Dermis microvascular lymphatic vessel endothelial cell (primary cell): Measurements from ENCODE around the gene MT1X. TPM values are rescaled to one million over a fixed set of nuclear protein-coding genes. Genes with fewer than 3 reads are reported as not detected.

Experiments used
- DNase-seq, 2 donors: peaks; one replicate each; pipeline versions ENCODE4 v3.0.0 to v3.0.0-alpha.2; 2010; ENCODE audit warnings: low read depth in 2 of 2
- total RNA-seq: library from RNA; depleted of rRNA; stranded (reverse); fragments of >200 nt; gene quantifications from 2 replicates; pipeline ENCODE4 v1.2.1, GENCODE V29; 2014

MT1X gene
- total RNA-seq, 1 donor from 2014 or later, result 15.0 TPM

DNA sequence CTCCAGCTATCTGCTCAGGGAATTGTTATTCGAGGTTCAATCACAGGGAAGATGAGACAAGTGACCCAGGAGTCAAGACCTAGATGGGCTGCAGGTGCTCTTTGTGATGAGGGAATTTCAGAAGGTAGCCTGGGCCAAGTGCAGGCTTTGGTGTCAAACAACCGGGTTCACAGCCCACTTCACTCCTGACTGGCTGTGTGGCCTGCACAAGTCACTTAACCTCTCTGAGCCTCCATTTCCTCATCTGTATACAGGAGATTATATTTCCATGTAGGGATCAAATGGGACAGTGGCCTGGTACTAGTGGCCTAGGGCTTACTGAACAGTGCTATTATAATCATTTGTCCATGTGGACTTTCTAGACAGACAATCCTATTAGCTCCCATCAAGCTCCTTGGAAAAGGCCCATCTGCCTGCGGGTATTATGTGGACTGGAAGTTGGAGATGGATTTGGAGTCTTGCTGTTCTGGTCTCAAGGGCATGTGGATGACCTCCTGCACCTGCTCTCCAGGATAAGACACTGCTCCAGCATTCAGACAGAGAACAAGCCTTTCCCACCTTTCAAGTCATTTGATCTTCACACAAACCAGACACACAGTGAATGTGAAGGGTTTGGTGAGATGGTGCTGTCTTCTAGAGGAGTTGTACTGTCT, 3.1 kb upstream of the MT1X start:
- DNase-seq, result no peak

DNA sequence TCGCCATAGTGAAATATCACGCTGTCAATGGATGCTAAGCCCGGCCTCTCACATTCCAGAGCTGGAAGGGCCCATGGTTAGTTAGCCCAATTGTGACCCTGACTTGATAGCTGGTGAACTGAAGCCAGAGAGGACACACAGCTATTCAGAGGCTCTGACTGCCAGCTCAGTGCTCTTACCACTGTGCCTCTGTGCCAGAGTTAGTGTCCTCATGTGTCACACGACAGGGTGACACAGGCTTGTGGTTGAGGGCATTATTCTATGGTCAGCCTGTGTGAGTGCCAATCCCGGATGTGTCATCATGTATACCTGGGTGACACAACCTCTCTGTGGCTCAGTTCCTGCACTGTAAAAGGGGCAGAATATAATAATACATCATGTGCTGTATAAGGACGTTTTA, 2.5 kb upstream of the MT1X start:
- DNase-seq, result no peak

DNA sequence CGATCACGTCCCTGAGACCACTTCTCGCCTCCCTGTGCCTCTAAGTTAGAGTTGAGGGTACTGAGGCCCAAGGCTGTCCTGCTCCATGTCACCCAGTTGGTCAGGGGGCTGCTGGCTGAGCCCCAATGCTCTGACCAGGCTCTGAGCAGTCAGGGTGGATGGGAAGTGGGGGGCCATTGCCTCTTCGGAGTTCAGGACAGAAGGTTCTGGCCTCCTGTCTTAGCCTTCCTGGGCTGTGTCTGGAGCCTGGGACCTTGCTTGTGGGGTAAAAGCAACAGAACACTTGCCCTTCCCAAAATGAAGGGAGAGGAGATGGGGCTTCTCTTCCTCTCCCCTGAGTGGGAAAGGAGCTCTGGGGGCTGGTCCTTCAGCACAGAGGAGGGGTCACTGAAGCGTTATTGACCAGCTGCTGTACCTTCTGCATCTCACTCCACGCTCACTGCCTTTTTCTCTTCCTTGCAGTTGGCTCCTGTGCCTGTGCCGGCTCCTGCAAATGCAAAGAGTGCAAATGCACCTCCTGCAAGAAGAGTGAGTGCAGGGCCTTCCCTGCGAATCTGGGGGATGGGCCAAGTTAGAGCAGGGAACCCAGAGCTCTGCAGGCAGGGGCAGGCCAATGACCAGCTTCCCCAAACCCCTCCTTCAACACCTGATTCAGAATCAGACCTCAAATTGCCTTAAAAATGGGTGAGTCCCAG, 580 bp downstream of the MT1X start:
- no peak for DNase-seq

DNA sequence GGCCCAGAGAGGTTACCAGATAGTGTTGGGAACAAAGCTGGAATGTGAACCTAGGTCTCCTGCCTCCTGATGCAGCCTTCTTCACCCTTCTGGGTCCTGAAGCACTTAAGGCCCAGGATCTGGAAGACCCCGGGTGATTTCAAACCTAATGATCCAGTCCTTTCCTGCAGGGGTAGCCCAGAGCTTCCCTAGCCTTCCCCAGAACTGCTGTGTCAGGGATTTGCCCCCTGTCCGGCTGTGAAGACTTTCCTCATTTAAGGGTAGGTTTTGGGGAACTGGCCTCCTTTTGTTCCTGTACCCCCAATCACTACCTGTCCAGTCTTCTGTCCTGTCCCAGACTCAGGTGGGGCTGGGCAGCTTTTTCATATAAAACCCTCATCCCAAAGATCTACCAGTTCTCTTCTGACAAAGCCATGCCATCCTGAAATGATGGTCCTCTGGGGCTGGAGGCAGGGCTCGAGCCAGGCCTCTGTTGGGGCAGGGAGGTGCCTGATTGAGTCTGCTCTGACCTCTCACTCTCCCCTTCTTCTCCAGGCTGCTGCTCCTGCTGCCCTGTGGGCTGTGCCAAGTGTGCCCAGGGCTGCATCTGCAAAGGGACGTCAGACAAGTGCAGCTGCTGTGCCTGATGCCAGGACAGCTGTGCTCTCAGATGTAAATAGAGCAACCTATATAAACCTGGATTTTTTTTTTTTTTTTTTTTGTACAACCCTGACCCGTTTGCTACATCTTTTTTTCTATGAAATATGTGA, 1.3 kb downstream of the MT1X start:
- DNase-seq, result no peak

GRCh38 chr16:56684256-56684925, 2.1 kb downstream of the MT1X start:
- DNase-seq, result no peak

DNA sequence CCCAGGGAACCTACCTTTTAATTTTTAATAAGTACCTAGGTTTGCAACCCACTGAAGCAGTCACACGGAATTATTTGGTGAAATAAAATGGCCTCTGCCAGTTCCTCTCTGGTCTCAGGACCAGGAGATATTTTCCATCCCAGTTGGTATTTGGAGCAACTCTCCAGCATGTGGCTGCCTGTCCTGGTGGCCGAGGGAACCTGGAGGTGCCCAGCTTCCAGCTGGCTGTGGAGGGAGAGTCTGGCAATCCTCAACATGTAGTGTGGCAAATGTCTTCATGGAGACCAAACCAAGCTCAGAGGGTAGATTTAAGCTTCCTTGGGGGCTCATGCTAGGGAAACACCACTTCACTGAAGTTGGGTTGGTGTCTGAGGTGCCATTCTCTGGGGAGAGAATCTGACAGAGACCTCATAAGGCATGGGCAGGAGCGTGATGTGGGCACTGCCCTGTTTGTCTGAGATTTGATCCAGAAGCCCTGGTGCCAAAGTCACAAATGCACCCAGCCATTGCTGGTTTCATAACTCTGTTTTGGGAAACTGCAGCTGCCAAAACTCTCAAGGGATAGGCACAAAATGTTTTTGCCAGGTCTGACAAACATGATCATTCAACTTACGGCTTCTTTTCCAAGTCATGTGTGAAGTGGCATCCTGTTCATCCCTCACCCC, 2.8 kb downstream of the MT1X start:
- DNase-seq, result no peak

DNA sequence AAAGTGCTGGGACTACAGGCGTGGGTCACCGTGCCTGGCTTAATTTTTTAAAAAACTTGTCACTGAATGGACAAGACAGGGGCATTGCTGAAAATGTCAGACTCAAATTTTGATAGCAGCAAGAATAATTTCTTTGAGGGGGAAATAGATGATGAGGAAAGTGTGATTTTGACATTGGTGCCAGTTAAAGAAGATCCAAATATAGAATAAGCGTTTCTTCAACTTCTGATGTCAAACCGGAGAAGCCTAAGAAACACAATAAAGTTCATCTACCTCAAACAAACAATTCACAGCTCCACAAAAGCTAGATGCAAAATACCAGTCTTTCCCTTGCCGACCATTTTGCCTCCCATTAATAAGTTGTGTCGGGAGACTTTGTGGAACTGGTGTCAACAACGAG, 4.5 kb downstream of the MT1X start:
- DNase-seq, result no peak

DNA sequence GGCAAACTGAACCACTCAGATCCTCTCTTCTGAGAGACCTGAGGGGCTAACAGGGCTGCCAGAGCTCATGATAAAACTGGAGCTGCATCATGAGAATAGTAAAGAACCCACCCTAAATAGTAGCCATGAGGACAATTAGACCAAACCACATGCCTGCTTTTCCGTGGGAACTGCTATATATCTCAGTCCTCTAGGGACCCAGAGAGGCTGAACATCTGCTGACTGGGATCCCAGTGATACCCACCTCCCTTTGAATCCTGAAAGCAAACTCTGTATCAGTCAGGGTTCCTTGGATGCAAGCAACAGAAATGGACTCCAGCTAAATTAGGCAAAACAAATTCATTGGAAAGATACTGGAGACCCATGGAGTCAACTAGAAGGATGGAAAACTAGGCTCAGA, 6.5 kb downstream of the MT1X start:
- no peak for DNase-seq

DNA sequence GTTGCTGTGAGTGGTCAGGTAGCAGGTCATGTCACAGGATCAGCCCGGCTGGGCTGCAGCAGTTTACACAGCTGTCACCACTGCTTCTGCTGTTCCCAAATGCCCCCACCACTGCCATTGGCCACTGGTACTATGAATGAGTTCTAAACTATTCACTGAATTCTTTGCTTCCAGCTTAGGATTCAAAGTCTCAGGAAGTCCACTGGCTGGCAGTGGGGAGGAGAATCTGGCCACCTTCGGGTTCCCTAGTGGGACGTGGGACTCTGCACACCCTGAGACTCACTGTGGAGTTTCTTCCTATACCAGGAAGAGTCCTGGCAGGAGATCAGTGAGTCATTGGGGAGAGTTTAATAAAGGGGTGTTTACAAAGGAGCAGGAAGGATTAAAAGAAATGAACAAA, 6.9 kb downstream of the MT1X start:
- DNase-seq, result no peak

DNA sequence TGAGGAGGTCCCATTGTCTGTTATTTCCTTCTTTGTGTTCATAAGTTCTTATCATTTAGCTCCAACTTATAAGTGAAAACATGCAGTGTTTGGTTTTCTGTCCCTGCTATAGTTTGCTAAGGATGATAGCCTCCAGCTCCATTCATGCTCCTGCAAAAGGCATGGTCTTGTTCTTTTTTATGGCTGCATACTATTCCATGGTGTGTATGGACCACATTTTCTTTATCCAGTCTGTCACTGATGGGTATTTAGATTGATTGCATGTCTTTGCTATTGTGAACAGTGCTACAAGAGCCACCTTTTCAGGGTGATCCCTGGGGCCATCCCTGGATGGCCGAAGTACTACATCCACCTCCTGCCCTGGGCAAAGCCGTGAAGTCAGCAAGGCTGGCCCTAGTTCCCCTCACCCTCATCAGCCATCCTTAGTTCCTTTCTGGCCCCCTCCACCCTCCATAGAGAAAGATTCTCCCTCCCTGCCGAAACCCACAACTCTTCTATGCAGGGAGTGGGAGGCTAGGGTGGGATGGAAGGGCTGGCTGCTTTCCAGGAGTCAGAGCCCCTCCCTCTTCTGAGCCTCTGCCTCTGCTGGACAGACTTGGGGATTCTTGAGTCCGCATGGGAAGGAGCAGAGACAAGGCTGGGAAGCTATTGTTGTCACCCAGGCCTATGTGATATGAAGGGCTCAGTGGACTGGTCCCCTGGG, 8.3 kb downstream of the MT1X start:
- no peak for DNase-seq

DNA sequence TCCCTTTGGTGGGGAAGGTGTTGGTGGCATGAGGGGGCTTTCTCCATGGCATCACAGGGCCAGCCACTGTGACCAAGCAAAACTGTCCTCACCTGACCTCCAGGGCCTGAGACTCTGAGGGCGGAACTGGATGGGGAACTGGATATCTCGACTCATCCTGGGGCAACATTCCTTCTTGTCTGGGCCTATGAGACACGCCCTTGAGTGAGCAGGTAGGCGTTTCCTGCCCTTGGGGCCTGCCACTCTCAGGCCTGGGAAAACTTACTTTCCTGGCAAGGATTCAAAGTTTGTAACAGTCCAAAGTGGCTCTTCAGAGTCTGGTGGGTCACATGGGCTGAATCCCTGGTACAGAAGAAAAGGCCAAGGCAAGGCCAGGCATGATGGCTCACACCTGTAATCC, 9.6 kb downstream of the MT1X start:
- DNase-seq, result no peak

DNA sequence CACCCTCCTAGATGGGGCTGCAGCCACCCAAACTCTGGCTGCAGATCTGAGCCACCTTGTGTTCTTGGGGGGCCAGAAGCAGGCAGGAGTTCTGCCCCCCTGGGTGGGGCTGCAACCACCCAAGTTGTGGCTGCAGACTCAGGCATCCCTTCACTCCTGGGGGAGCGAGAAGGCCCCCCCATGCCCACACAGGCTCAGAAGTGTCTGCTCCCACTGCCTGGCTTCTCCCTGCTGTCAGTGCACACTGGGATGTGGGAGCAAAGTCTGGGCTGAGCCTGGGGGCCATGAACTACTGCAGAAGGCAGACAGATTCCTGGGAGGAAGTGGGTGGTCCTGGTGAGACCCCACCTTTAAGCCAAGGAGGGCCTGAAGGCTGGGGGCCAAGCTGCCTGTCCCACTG, 13.0 kb downstream of the MT1X start:
- no peak for DNase-seq

- no peak for DNase-seq
Observed at GRCh38 chr16:56697456-56698155, 15.3 kb downstream of the MT1X start.

GRCh38 chr16:56700195-56700594, 17.9 kb downstream of the MT1X start:
- no peak for DNase-seq

- no peak for DNase-seq
Observed at GRCh38 chr16:56700631-56701030, 18.4 kb downstream of the MT1X start.

GRCh38 chr16:56701534-56701933, 19.3 kb downstream of the MT1X start:
- DNase-seq, result no peak

GRCh38 chr16:56702836-56703235, 20.6 kb downstream of the MT1X start:
- no peak for DNase-seq

DNA sequence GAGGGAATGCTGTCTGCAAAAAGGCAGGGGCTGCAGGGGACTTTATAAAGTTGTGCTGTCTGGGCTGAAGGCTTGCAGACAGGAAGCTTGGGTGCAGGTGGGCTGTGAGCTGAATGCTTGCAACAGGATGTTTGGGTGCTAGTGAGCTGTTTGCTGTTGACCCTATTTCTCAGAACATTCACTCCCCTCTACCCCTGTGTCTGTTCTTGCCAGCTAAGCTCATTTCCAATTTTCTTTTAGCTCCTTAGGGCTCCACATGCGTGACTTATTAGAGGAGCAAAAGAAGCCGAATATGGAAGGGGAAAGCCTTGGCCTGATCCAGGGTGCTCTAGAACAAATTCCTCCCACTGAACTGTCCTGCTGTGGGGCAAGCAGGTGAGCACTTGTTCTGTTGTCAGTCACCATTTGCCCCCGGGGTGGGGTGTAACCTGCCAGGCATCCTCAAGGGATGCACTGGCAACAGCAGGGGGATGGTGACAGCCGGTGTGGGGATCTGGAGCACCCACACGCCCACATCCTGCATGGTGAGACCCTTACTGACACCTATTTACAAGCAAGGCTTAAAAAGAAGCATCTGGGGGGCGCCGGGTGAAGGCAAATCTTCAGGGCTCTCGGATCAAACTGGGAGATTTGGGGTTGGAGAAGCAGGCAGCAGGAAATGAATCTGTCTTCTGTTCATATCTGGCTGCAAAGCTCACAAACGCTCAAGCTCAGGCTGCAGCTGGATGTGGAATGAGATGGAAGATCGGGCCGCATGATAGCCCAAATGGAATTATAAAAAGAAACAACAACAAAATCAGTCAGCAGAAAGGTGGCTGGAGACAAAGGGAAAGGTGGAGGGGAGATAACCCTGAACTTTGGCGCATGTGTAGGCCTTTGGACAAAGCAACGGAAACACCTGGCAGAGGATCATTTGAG, 26.5 kb downstream of the MT1X start:
- peak; percentile 61 to 64 for DNase-seq

GRCh38 chr16:56709443-56710040, 27.3 kb downstream of the MT1X start:
- no peak for DNase-seq
